ENCODE data around the gene BBS9. TPM values are rescaled to one million over a fixed set of nuclear protein-coding genes. Genes with fewer than 3 reads are reported as not detected.

BBS9 gene
- total RNA-seq, 2 donors from 2014 or later, result 14.2 to 23.6 TPM

DNA sequence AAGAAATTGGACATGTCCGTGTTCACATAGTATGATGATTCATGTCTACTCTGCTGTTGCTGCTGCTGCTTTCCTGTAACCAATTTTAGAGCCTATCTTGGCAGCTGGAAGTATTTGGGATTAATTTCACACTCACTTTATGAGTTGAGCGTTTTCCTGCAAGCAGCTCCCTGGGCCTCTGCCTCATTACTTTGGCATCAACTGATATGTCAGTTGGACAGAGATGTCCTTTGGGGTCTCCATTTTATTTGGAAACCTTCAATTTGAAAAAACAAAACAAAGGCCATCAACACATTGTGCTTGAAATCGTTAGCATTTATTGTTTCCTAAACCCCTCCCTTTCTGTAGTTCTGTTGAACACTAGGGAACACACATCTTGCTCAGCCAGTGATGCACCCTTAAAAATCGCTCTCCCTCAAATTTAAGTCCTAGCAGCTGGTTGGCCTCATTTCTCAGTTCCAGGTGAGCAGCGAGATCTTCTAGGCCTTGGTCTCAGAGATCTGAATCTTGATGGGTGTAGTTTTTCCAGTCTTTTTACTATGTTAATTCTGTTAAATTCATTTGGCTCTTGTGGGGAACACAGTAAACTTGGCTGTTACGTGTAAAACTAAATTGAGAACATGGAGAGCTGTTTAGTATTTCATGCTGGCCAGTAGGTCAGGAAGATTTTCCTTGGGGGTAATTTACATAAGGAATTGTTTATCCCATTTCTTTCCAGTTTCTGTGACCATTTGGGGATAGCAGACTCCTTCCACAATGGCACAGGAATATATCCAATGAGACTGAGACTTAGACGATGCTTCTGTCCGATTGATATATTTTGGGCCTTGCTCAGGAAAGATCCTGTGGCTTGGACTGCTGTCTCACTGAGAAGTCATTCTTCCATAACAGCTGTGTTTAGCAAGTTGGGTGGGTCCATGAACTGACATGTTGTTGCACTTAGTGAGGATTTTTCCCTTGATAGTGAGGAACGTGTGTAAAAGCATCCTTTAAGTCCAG is 371.6 kb downstream of the BBS9 start:
- no peaks in the 10 kb centered on the region for H3K36me3 ChIP-seq (replicated peaks in 1 of 2; ENCODE audit: insufficient read depth in 1 of 2, low read depth in 2 of 2)
- H3K4me3 ChIP-seq, result no peak overlapping the region
- ATAC-seq (no peak), DNase-seq (no peak)
- TF ChIP-seq, protein P1, sequence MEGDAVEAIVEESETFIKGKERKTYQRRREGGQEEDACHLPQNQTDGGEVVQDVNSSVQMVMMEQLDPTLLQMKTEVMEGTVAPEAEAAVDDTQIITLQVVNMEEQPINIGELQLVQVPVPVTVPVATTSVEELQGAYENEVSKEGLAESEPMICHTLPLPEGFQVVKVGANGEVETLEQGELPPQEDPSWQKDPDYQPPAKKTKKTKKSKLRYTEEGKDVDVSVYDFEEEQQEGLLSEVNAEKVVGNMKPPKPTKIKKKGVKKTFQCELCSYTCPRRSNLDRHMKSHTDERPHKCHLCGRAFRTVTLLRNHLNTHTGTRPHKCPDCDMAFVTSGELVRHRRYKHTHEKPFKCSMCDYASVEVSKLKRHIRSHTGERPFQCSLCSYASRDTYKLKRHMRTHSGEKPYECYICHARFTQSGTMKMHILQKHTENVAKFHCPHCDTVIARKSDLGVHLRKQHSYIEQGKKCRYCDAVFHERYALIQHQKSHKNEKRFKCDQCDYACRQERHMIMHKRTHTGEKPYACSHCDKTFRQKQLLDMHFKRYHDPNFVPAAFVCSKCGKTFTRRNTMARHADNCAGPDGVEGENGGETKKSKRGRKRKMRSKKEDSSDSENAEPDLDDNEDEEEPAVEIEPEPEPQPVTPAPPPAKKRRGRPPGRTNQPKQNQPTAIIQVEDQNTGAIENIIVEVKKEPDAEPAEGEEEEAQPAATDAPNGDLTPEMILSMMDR (IDR thresholded peaks at IDR 0.05), result no peak
- TF ChIP-seq POLR2A (IDR thresholded peaks at IDR 0.05), result no peak
- no peak overlapping the region for H3K27ac ChIP-seq
- intact Hi-C loops (cut with DNase I), result no loop called here
- no peaks in the 10 kb centered on the region for H3K9me3 ChIP-seq
- WGBS, 2 donors, result 83 to 88% methylated on average over 9 of the region's 9 CpGs
- no peaks in the 10 kb centered on the region for H3K27me3 ChIP-seq
- no peaks in the 10 kb centered on the region for H3K4me1 ChIP-seq

DNA sequence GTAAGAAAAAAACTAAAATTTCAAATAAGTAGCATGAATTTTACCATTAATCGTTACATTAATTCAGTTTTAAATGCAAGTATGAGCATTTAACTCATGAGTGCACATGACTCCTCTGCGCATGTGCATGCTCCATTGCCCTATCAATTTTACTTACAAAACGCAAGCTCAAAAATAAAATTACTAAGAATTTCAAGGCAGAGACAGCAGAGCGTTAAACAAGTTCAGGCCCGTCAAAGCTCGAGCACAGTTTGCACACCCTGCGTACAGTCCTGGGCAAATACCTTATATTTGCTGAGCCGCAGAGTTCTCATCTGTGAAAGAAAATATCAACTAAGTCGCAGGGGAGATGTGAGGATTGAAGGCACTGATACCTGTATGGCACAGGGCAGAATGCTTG is 373.6 kb downstream of the BBS9 start:
- Histone ChIP-seq H3K36me3 (replicated peaks in 1 of 2; ENCODE audit: insufficient read depth in 1 of 2, low read depth in 2 of 2) (no peaks in the 10 kb centered on the region), H3K4me1 (no peaks in the 10 kb centered on the region), H3K27me3 (no peaks in the 10 kb centered on the region), H3K4me3 (no peak overlapping the region), H3K27ac (no peak overlapping the region), H3K9me3 (no peaks in the 10 kb centered on the region)
- DNase-seq (no peak), ATAC-seq (no peak)
- TF ChIP-seq POLR2A (IDR thresholded peaks at IDR 0.05), result no peak
- TF ChIP-seq, protein P1 (IDR thresholded peaks at IDR 0.05), result no peak
- WGBS, 2 donors, result 86 to 89% methylated on average over 9 of the region's 9 CpGs
- intact Hi-C loops (cut with DNase I), result no loop called here

DNA sequence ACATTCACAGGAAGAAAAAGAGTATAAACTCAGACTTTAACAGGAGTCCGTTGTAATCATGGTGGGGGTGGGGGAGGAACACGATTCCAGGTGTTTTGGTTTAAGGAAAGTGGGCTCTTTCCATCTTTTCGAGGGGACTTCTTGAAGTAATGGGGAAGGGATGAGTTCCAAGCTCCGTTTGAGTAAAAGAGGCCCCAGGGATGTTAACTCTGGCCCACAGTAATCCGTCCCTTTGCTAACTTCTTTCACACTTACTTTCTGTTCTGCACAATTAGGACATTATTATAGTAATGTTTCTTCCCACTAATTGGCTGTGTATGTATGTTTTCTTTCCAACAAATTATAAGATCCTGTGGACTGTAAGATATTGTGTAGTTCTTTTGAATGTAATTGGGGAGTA is 374.4 kb downstream of the BBS9 start:
- TF ChIP-seq, protein P1 (IDR thresholded peaks at IDR 0.05), result no peak
- no peak for TF ChIP-seq POLR2A (IDR thresholded peaks at IDR 0.05)
- DNase-seq (no peak), ATAC-seq (no peak)
- intact Hi-C loops (cut with DNase I), result no loop called here
- 72 to 82% methylated on average over 5 of the region's 5 CpGs for whole genome bisulfite sequencing, 2 donors
- H3K4me1 ChIP-seq, result no peaks in the 10 kb centered on the region
- H3K9me3 ChIP-seq, result no peaks in the 10 kb centered on the region
- no peak overlapping the region for H3K4me3 ChIP-seq
- H3K36me3 ChIP-seq (replicated peaks in 1 of 2; ENCODE audit: insufficient read depth in 1 of 2, low read depth in 2 of 2), result no peaks in the 10 kb centered on the region
- no peaks in the 10 kb centered on the region for H3K27me3 ChIP-seq
- no peak overlapping the region for H3K27ac ChIP-seq

DNA sequence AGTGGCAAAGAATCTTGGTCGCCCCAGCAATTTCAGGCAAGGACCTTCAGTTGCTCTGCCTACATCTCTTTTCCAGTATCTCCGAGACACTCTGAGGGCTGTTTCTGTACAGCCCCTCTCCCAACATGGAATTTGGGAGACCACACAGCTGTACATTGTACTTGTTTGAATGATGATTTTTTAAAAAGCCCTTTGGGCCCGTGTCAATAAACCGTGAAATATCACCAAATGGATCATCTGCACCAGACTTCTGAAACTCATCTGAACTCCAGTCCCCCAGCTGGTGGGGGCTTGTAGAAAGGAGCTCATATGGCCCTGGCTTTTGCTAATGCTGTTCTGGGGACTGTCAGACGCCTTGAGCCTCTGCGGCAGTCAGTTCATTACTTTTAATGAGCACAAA is 374.9 kb downstream of the BBS9 start:
- H3K9me3 ChIP-seq, result no peaks in the 10 kb centered on the region
- intact Hi-C loops (cut with DNase I), result no loop called here
- no peak overlapping the region for H3K4me3 ChIP-seq
- no peaks in the 10 kb centered on the region for H3K36me3 ChIP-seq (replicated peaks in 1 of 2; ENCODE audit: insufficient read depth in 1 of 2, low read depth in 2 of 2)
- DNase-seq (no peak), ATAC-seq (no peak)
- H3K4me1 ChIP-seq, result no peaks in the 10 kb centered on the region
- H3K27me3 ChIP-seq, result no peaks in the 10 kb centered on the region
- WGBS, 2 donors, result 93 to 96% methylated on average over 6 of the region's 6 CpGs
- TF ChIP-seq, protein P1 (IDR thresholded peaks at IDR 0.05), result no peak
- no peak for TF ChIP-seq POLR2A (IDR thresholded peaks at IDR 0.05)
- no peak overlapping the region for H3K27ac ChIP-seq
